A549 (cell line): ENCODE measurements around the gene COL26A1. TPM values are rescaled to one million over a fixed set of nuclear protein-coding genes. Genes with fewer than 3 reads are reported as not detected.

Experiments used
- ATAC-seq, 2 experiments: fragments of 200-7000 bp in 1 of 2; fragments of >200 bp in 1 of 2; cut with Nextera tagmentation in 1 of 2; cut with Tn5 transposase in 1 of 2; 3 replicates each; pipeline versions ENCODE4 v1.8.0 to v1.9.1; 2018 to 2020; ENCODE audit warnings: mild to moderate bottlenecking in 1 of 2, moderate library complexity in 1 of 2
- CTCF ChIA-PET: fragments of 300-600 bp; sonication (Branson Sonifier 250); formaldehyde crosslinking; extraction: SDS; loops from one replicate; lab custom pipeline; 2021; ENCODE audit warnings: antibody characterized with exemption, inconsistent platforms; lab: Yijun Ruan, JAX
- POLR2A ChIA-PET: fragments of 350-600 bp; formaldehyde crosslinking; extraction: SDS; loops from one replicate; lab custom pipeline; 2021; ENCODE audit warnings: antibody characterized with exemption, inconsistent platforms; lab: Yijun Ruan, JAX
- DNase-seq, 2 experiments: peaks; one replicate each; pipeline versions ENCODE4 v3.0.0 to v3.0.0-alpha.2; 2011 to 2016; ENCODE audit warnings: low read depth in 1 of 2, low spot score in 1 of 2
- FAIRE-seq: peaks from 2 replicates; lab custom pipeline; 2011; peaks lifted over from hg19 to GRCh38; lab: Jason Lieb, UNC
- H3K27ac ChIP-seq, 2 experiments: fragments of >200 bp; sonication (Bioruptor Twin); formaldehyde crosslinking; 3 replicates each; pipeline ENCODE4 v1.5.1; 2016 to 2017
- H3K4me1 ChIP-seq: fragments of >200 bp; sonication (Bioruptor Twin); formaldehyde crosslinking; 3 replicates; pipeline ENCODE4 v1.6.1; 2016
- H3K4me2 ChIP-seq: fragments of >200 bp; sonication (Bioruptor Twin); formaldehyde crosslinking; 3 replicates; pipeline ENCODE4 v1.6.1; 2016
- H3K4me3 ChIP-seq: fragments of >200 bp; sonication (Bioruptor Twin); formaldehyde crosslinking; 3 replicates; pipeline ENCODE4 v1.5.1; 2016
- H3K9me3 ChIP-seq: fragments of >200 bp; sonication (Bioruptor Twin); formaldehyde crosslinking; 3 replicates; pipeline ENCODE4 v1.6.1; 2016
- CBX2 ChIP-seq: fragments of 200-600 bp; sonication (generic); IDR thresholded peaks from 2 replicates; pipeline ENCODE4 v1.6.1; 2016; ENCODE audit warnings: low read depth, mild to moderate bottlenecking, borderline replicate concordance
- CBX8 ChIP-seq: fragments of 200-600 bp; sonication (generic); IDR thresholded peaks from 2 replicates; pipeline ENCODE4 v1.6.1; 2016
- CHD2 ChIP-seq: fragments of 150-350 bp; IDR thresholded peaks from 2 replicates; pipeline ENCODE4 v1.6.1; 2014; ENCODE audit warnings: low read length; ENCODE audit not compliant: partially characterized antibody
- EHMT2 ChIP-seq: fragments of 200-600 bp; sonication (generic); IDR thresholded peaks from 2 replicates; pipeline ENCODE4 v1.6.1; 2016; ENCODE audit warnings: antibody characterized with exemption, low read depth, mild to moderate bottlenecking, moderate library complexity
- ELK1 ChIP-seq: fragments of 150-350 bp; IDR thresholded peaks from 2 replicates; pipeline ENCODE4 v1.6.1; 2014; ENCODE audit warnings: low read depth, mild to moderate bottlenecking, low read length
- FOXS1 ChIP-seq: fragments of 250-450 bp; sonication (Bioruptor Pico); IDR thresholded peaks from 2 replicates; pipeline ENCODE4 v1.5.0; 2020; ENCODE audit warnings: mild to moderate bottlenecking, moderate library complexity
- GATA3 ChIP-seq: IDR thresholded peaks from 2 replicates; pipeline ENCODE4 v1.6.1; 2012; ENCODE audit warnings: borderline replicate concordance
- HDAC2 ChIP-seq: fragments of 200-600 bp; sonication (generic); IDR thresholded peaks from 2 replicates; pipeline ENCODE4 v1.6.1; 2016
- HES2 ChIP-seq: fragments of >200 bp; sonication (Bioruptor Twin); formaldehyde crosslinking; IDR thresholded peaks from 2 replicates; pipeline ENCODE4 v1.6.1; 2016
- MAFK ChIP-seq: fragments of 450-650 bp; IDR thresholded peaks from 2 replicates; pipeline ENCODE4 v1.6.1; 2014; ENCODE audit not compliant: partially characterized antibody
- NFE2L2 ChIP-seq: fragments of 150-350 bp; conservative IDR thresholded peaks from 2 replicates; pipeline ENCODE4 v1.6.1; 2014; ENCODE audit warnings: low read length
- POLR2A ChIP-seq: IDR thresholded peaks from 2 replicates; pipeline ENCODE4 v1.6.1; 2012; ENCODE audit warnings: mild to moderate bottlenecking, low read length
- RARB ChIP-seq: fragments of 250-450 bp; sonication (Bioruptor Pico); IDR thresholded peaks from 2 replicates; pipeline ENCODE4 v1.8.0; 2021; ENCODE audit warnings: mild to moderate bottlenecking, moderate library complexity
- RFX5 ChIP-seq: fragments of 450-650 bp; IDR thresholded peaks from 2 replicates; pipeline ENCODE4 v1.7.1; 2014; ENCODE audit warnings: antibody characterized with exemption, mild to moderate bottlenecking, moderate library complexity
- SMC3 ChIP-seq: fragments of >200 bp; sonication (Bioruptor Twin); formaldehyde crosslinking; IDR thresholded peaks from 3 replicates; pipeline ENCODE4 v1.6.1; 2018; ENCODE audit warnings: inconsistent platforms
- ZC3H11A ChIP-seq: fragments of 450-650 bp; IDR thresholded peaks from 2 replicates; pipeline ENCODE4 v1.6.1; 2014; ENCODE audit warnings: antibody characterized with exemption, mild to moderate bottlenecking
- ZNF302 ChIP-seq: fragments of 250-450 bp; sonication (Bioruptor Pico); IDR thresholded peaks from 2 replicates; pipeline ENCODE4 v1.9.0; 2021; ENCODE audit warnings: inconsistent platforms, mild to moderate bottlenecking, moderate library complexity
- ZSCAN20 ChIP-seq: fragments of 250-450 bp; sonication (Bioruptor Pico); IDR thresholded peaks from 2 replicates; pipeline ENCODE4 v1.8.0; 2022; ENCODE audit warnings: mild to moderate bottlenecking, moderate library complexity
- WGBS: methylation state at CpG from one replicate; pipeline ENCODE4 v1.1.6; 2017; ENCODE audit errors: missing lambda C conversion rate; 5-methylcytosine and 5-hydroxymethylcytosine counted together
- polyA plus RNA-seq, 4 experiments: library from polyadenylated mRNA; depleted of rRNA in 3 of 4; stranded (reverse); fragments of >200 nt; fragmentation: RNase III in 1 of 4; extraction: RNeasy Plus Mini Kit Qiagen cat#74134 plus additional on column Dnase treatment in 1 of 4; gene quantifications; 2 replicates in 3 of 4; 3 replicates in 1 of 4; pipeline ENCODE4 v1.2.3, GENCODE V29; 2011 to 2017

Gene COL26A1
- polyA plus RNA-seq, 2 of the 4 experiments (the other 2 are of a cell fraction) = 0.52 to 1.4 TPM

DNA sequence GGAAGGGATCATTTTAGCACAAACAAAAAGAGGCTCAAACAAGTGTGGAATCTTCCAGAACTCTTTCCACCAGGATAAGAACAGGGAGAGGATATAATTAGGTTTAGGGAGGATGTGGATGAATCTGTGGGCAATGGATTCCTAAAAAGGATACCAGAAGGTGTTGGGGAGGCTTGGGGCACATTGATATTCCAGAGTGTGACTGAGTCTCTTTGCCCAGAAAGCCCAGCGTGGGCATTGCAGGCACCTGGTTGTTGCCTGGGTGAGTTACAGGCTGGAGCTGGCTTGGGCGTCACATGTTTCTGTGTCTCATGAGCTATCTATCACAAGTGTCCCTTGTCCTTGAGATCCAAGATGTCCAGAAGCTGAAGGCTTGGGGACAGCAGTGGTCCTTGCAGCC lies 3.3 kb downstream of the COL26A1 start (continued):
- TF ChIP-seq FOXS1 (CRISPR knock-in tag) (no peak), HDAC2 (no peak), CBX8 (no peak)

GRCh38 chr7:101367676-101368075 lies 5.0 kb downstream of the COL26A1 start:
- no peak for FAIRE-seq

DNA sequence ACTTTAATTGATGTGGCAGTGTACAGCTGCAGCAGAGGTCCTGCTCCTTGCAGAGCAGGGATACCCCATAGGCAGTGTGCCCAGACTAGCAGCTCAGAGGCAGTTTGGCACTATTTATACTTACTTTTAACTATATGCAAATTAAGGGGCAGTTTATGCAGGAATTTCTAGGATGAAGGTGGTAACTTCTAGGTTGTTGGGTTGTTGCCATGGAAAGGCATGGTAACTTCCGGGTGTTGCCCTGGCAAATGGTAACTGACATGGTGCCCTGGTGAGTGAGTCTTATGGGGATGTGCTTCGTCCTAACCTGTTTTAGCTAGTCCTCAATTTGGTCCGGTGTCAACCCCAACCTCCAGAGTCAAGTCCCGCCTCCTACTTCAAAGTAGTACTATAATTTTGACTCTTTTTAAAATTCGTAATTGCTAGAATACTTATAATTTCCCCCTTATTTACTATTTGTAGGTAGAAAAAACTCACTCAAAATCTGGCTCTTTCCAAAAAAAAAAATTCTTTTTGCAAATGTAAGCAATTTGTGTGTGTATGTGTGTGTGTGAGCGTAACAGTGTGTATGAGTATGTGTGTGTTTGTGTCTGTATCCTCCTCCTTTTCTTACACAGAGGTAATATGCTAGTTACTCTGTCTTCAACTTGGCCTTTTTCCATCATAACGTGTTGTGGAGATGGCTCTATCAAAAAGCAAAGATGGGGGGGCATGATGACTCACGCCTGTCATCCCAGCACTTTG lies 5.9 kb downstream of the COL26A1 start:
- H3K27ac ChIP-seq = no peak overlapping the region
- FAIRE-seq (no peak), ATAC-seq (no peak), DNase-seq (no peak)
- H3K9me3 ChIP-seq = no peaks in the 10 kb centered on the region
- CTCF ChIA-PET = interaction anchor here (0.6 to 2.4 kb wide), 7 partner anchors 12 to 140 kb away, joined by 3 to 9 read pairs (median 7); partner anchors contain the start of gene IFT22
- 64% methylated on average over 8 of the region's 8 CpGs for WGBS
- no peak overlapping the region for H3K4me3 ChIP-seq
- POLR2A ChIA-PET = no interaction called here
- H3K4me2 ChIP-seq = no peak overlapping the region
- no peak for TF ChIP-seq EHMT2
- TF ChIP-seq MAFK = peak; percentile 58
- TF ChIP-seq RFX5 = peak; percentile 94
- no peaks in the 10 kb centered on the region for H3K4me1 ChIP-seq

More at GRCh38 chr7:101367676-101368075, 5.0 kb downstream of the COL26A1 start:
- 89% methylated on average over 1 of the region's 1 CpG for WGBS
- ATAC-seq (no peak), DNase-seq (no peak)
- H3K9me3 ChIP-seq = no peaks in the 10 kb centered on the region
- no peak overlapping the region for H3K4me2 ChIP-seq
- CTCF ChIA-PET = interaction anchor here (0.6 to 2.4 kb wide), 9 partner anchors 13 to 1478 kb away, joined by 3 to 9 read pairs (median 4); partner anchors contain the start of gene IFT22
- H3K4me1 ChIP-seq = no peaks in the 10 kb centered on the region
- TF ChIP-seq CHD2 = no peak
- no peak for TF ChIP-seq HES2
- no peak for TF ChIP-seq ELK1
- no peak for TF ChIP-seq CBX8
- no peak overlapping the region for H3K27ac ChIP-seq
- POLR2A ChIA-PET = interaction anchor here (0.6 kb wide), 1 partner anchor 230 kb away, joined by 4 read pairs; no protein-coding TSS in a partner anchor
- no peak overlapping the region for H3K4me3 ChIP-seq

- POLR2A ChIA-PET = no interaction called here
- Histone ChIP-seq H3K4me3 (no peak overlapping the region), H3K9me3 (no peaks in the 10 kb centered on the region), H3K4me2 (no peak overlapping the region), H3K27ac (no peak overlapping the region), H3K4me1 (no peaks in the 10 kb centered on the region)
- CTCF ChIA-PET = interaction anchor here (0.6 to 4.2 kb wide), 4 partner anchors 39 to 811 kb away, joined by 3 to 24 read pairs (median 6); no protein-coding TSS in a partner anchor
- ATAC-seq = 0 out of 6 replicates have a peak, but pooled peaks of 1 of the 2 experiments have one; percentile 34
- 35% methylated on average over 4 of the region's 5 CpGs for WGBS
- no peak for DNase-seq
- no peak for FAIRE-seq
- TF ChIP-seq NFE2L2 (no peak), GATA3 (no peak), ZC3H11A (no peak), ZSCAN20 (CRISPR knock-in tag) (no peak), ZNF302 (CRISPR knock-in tag) (no peak), POLR2A (no peak)
Observed at GRCh38 chr7:101370836-101371235, 8.2 kb downstream of the COL26A1 start.

DNA sequence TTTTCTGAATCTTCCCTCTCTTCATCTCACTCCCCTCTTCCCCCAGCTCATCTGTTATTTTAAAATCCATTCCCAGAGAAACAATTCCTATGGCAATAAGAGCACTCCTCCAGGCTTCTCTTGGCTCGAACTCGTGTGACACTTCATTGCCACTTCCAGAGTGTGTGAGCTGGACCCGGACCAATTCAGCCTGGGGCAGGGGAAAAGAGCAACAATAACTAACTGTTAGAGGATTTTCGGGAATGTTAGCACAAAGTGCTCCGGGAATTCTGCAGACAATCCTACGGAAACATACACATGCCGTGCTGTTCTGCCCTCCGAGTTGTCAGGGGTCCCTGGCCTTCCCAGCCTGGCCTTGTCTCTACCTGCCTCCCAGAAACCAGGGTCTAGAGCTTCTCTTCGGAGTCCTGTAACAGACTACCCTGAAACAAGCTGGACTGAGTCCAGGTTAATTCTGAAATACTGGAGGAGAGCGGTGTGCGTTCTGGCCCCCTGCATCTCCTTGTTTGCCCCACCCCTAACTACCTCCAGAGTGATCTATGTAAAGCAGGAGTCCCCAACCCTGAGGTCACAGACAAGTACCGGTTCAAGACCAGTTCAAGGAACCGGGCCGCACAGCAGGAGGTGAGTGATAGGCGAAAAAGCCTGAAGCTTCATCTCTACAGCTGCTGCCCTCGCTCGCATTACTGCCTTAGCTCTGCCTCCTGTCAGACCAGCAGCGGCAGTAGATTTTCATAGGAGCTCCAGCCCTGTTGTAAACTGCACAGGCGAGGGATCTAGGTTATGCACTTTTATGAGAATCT lies 11.3 kb downstream of the COL26A1 start:
- DNase-seq (no peak), FAIRE-seq (no peak), ATAC-seq (no peak)
- Histone ChIP-seq H3K4me3 (no peak overlapping the region), H3K4me1 (peaks cover 11% of the 10 kb centered on the region; the same call in 1 of the 3 replicates), H3K4me2 (peak overlapping the region; percentile 12; the same call in 1 of the 3 replicates), H3K27ac (no peak overlapping the region), H3K9me3 (no peaks in the 10 kb centered on the region)
- WGBS = 49% methylated on average over 19 of the region's 19 CpGs
- POLR2A ChIA-PET = no interaction called here
- CTCF ChIA-PET = interaction anchor here (0.6 to 4.3 kb wide), 7 partner anchors 10 to 134 kb away, joined by 3 to 38 read pairs (median 5); partner anchors contain the start of genes COL26A1 and IFT22
- TF ChIP-seq CBX2 (no peak), RARB (CRISPR knock-in tag) (no peak), SMC3 (no peak)
